ENCODE results near the gene TRAF3IP1. TPM values are rescaled to one million over a fixed set of nuclear protein-coding genes. Genes with fewer than 3 reads are reported as not detected.

The TRAF3IP1 gene
- total and polyA plus RNA-seq, 8 donors = 4.7 to 10.3 (median 6.9) TPM

- DNase-seq = no peak
- 95 to 97% methylated on average over 5 of the region's 5 CpGs for WGBS, 2 donors
- H3K36me3 ChIP-seq = no peaks in the 10 kb centered on the region
- no peak for FAIRE-seq
- no peak overlapping the region for H3K27ac ChIP-seq
- no peak for TF ChIP-seq CTCF (IDR thresholded peaks at IDR 0.05)
- intact Hi-C loops (cut with DNase I) = no loop called here
- H3K4me1 ChIP-seq = no peaks in the 10 kb centered on the region
- no peaks in the 10 kb centered on the region for H3K9me3 ChIP-seq
- H3K4me3 ChIP-seq = no peak overlapping the region
- H3K27me3 ChIP-seq = no peaks in the 10 kb centered on the region
- no peak for ATAC-seq
Observed at GRCh38 chr2:238415893-238416292, 95.6 kb downstream of the TRAF3IP1 start.

GRCh38 chr2:238418196-238418998, 98.1 kb downstream of the TRAF3IP1 start:
- no peak overlapping the region for H3K4me3 ChIP-seq
- intact Hi-C loops (cut with DNase I) = no loop called here
- peak; percentile 66 for FAIRE-seq
- WGBS, 2 donors = 76 to 78% methylated on average over 5 to 6 of the region's 6 CpGs
- no peaks in the 10 kb centered on the region for H3K36me3 ChIP-seq
- H3K27me3 ChIP-seq = no peaks in the 10 kb centered on the region
- H3K9me3 ChIP-seq = no peaks in the 10 kb centered on the region
- ATAC-seq = peak in 2 of 4 donors; percentile 53 to 62
- DNase-seq = no peak
- no peak for TF ChIP-seq CTCF (IDR thresholded peaks at IDR 0.05)
- no peaks in the 10 kb centered on the region for H3K4me1 ChIP-seq
- H3K27ac ChIP-seq = no peak overlapping the region

DNA sequence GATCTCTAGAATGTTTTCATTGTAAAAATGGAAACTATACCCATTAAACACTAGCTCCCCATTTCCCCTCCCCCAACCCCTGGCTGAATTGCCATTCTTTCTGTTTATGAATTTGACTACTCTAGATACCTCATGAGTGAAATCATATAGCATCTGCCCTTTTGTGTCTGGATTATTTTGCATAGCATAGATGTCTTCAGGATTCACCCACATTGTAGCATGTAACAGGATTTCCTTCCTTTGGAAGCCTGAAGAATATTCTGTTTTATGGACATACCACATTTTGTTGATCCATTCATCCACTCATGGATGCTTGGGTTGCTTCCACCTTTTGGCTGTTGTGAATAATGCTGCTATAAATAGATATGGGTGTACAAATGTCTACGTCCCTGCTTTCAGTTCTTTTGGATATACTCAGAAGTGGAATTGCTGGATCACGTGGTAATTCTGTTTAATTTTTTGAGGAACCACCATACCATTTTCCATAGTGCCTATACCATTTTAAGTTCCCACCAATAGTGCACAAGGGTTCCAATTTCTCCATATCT, 98.8 kb downstream of the TRAF3IP1 start:
- TF ChIP-seq CTCF (IDR thresholded peaks at IDR 0.05) = no peak
- ATAC-seq (no peak), FAIRE-seq (no peak), DNase-seq (no peak)
- no peak overlapping the region for H3K27ac ChIP-seq
- H3K9me3 ChIP-seq = no peaks in the 10 kb centered on the region
- no peaks in the 10 kb centered on the region for H3K27me3 ChIP-seq
- H3K36me3 ChIP-seq = no peaks in the 10 kb centered on the region
- H3K4me3 ChIP-seq = no peak overlapping the region
- no peaks in the 10 kb centered on the region for H3K4me1 ChIP-seq
- intact Hi-C loops (cut with DNase I) = no loop called here
- WGBS, 2 donors = 85 to 91% methylated on average over 2 of the region's 2 CpGs

DNA sequence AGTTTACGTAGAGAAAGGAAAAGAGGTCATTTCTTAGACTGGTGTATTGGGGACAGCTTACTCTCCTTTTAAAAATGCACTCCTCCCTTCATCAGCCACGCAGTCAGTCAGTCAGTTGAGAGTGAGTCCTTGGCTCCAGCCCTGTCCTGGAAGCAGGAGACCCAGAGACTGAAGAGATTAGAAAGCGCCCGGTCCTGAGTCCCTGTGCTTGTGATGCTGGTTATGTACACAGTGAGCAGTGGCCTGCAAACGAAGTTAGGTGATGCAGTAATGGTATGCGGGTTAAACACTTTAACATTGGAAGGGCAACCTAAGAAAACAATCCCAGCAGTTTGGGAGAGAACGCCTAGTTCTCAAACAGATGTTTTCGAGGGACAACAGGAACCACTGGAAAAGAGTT, 100.1 kb downstream of the TRAF3IP1 start:
- TF ChIP-seq CTCF (IDR thresholded peaks at IDR 0.05) = no peak
- intact Hi-C loops (cut with DNase I) = loop anchor here in 1 of 3 donors (10.0 kb wide), 1 partner anchor 46 kb away; no protein-coding TSS in a partner anchor
- no peaks in the 10 kb centered on the region for H3K4me1 ChIP-seq
- H3K4me3 ChIP-seq = no peak overlapping the region
- ATAC-seq (no peak), FAIRE-seq (no peak), DNase-seq (no peak)
- H3K27me3 ChIP-seq = no peaks in the 10 kb centered on the region
- 82 to 87% methylated on average over 8 of the region's 8 CpGs for WGBS, 2 donors
- H3K9me3 ChIP-seq = no peaks in the 10 kb centered on the region
- H3K27ac ChIP-seq = no peak overlapping the region
- no peaks in the 10 kb centered on the region for H3K36me3 ChIP-seq

Measured in pancreas (tissue), 10 donors.